HepG2 (cell line): ENCODE measurements around the gene RSF1. TPM values are rescaled to one million over a fixed set of nuclear protein-coding genes. Genes with fewer than 3 reads are reported as not detected.

Experiments used
- ARHGAP35 ChIP-seq: sonication (generic); formaldehyde crosslinking; IDR thresholded peaks from 2 replicates; pipeline ENCODE4 v1.9.0; 2022; ENCODE audit warnings: mild to moderate bottlenecking, inconsistent platforms, moderate library complexity, missing genetic modification reagents, borderline replicate concordance
- GPN1 ChIP-seq: sonication (generic); formaldehyde crosslinking; IDR thresholded peaks from 2 replicates; pipeline ENCODE4 v1.5.1; 2020; ENCODE audit warnings: missing genetic modification reagents, borderline replicate concordance
- HNRNPUL1 ChIP-seq: fragments of 200-400 bp; formaldehyde crosslinking; IDR thresholded peaks from 2 replicates; pipeline ENCODE4 v1.6.1; 2017; ENCODE audit warnings: low read depth, mild to moderate bottlenecking, low read length, moderate library complexity
- NPAS2 ChIP-seq: sonication (generic); formaldehyde crosslinking; IDR thresholded peaks from 2 replicates; pipeline ENCODE4 v1.8.0; 2022; ENCODE audit warnings: mild to moderate bottlenecking, missing genetic modification reagents, borderline replicate concordance
- PHB2 ChIP-seq: fragments of 450-650 bp; IDR thresholded peaks from 2 replicates; pipeline ENCODE4 v1.6.1; 2018; ENCODE audit not compliant: partially characterized antibody
- PTBP1 ChIP-seq: fragments of 200-400 bp; formaldehyde crosslinking; IDR thresholded peaks from 2 replicates; pipeline ENCODE4 v1.6.1; 2018; ENCODE audit warnings: low read length, low read depth; ENCODE audit not compliant: poor library complexity, severe bottlenecking
- RBM22 ChIP-seq: fragments of 200-400 bp; formaldehyde crosslinking; optimal IDR thresholded peaks from 2 replicates; pipeline ENCODE3; 2017; ENCODE audit warnings: mild to moderate bottlenecking, low read length, moderate library complexity
- SP1 ChIP-seq, 2 experiments: fragments of 450-650 bp in 1 of 2; sonication (generic) in 1 of 2; formaldehyde crosslinking in 1 of 2; IDR thresholded peaks; 2 replicates each; pipeline versions ENCODE4 v1.4.0 to v1.6.1; 2016 to 2020; ENCODE audit warnings: missing genetic modification reagents in 1 of 2
- ZEB1 ChIP-seq: IDR thresholded peaks from 2 replicates; pipeline ENCODE4 v1.6.1; 2012; ENCODE audit warnings: mild to moderate bottlenecking, low read depth, inconsistent platforms; ENCODE audit not compliant: insufficient replicate concordance
- ZFP41 ChIP-seq: sonication (generic); formaldehyde crosslinking; IDR thresholded peaks from 2 replicates; pipeline ENCODE4 v1.4.0; 2020; ENCODE audit warnings: mild to moderate bottlenecking, missing genetic modification reagents, borderline replicate concordance
- ZNF121 ChIP-seq: sonication (generic); formaldehyde crosslinking; IDR thresholded peaks from 2 replicates; pipeline ENCODE4 v1.5.0; 2020; ENCODE audit warnings: mild to moderate bottlenecking, missing genetic modification reagents
- ZNF605 ChIP-seq: sonication (generic); formaldehyde crosslinking; IDR thresholded peaks from 2 replicates; pipeline ENCODE4 v1.8.0; 2022; ENCODE audit warnings: mild to moderate bottlenecking, missing genetic modification reagents
- ZNF619 ChIP-seq: sonication (generic); formaldehyde crosslinking; IDR thresholded peaks from 2 replicates; pipeline ENCODE4 v1.4.0; 2020; ENCODE audit warnings: mild to moderate bottlenecking, missing genetic modification reagents
- polyA plus RNA-seq, 8 experiments: library from polyadenylated mRNA; depleted of rRNA in 3 of 8; stranded (reverse) in 7 of 8; unstranded in 1 of 8; fragments of >200 nt; fragmentation: Illumina TruSeq in 4 of 8; extraction: Trizol in 4 of 8; gene quantifications; 2 replicates each; pipeline versions ENCODE4 v1.2.1 to v1.2.3, GENCODE V29; 2011 to 2016; ENCODE audit warnings: low read depth in 4 of 8, missing spikeins in 1 of 8, mixed read lengths in 1 of 8; ENCODE audit not compliant: insufficient read depth in 1 of 8
- total RNA-seq, 5 experiments: library from RNA; depleted of rRNA; stranded (reverse); fragments of >200 nt; fragmentation: Illumina TruSeq; extraction: Trizol; gene quantifications; 2 replicates each; pipeline ENCODE4 v1.2.3, GENCODE V29; 2016; ENCODE audit warnings: low read depth in 1 of 5
- TF ChIP-seq, protein P1 (sequence below): sonication (generic); formaldehyde crosslinking; IDR thresholded peaks from 2 replicates; pipeline ENCODE4 v1.5.0; 2020; ENCODE audit warnings: missing genetic modification reagents
- TF ChIP-seq, protein P2 (sequence below): sonication (generic); formaldehyde crosslinking; IDR thresholded peaks from 2 replicates; pipeline ENCODE4 v1.4.0; 2020; ENCODE audit warnings: mild to moderate bottlenecking, missing genetic modification reagents
- TF ChIP-seq, protein P3 (sequence below): sonication (generic); formaldehyde crosslinking; IDR thresholded peaks from 2 replicates; pipeline ENCODE4 v1.5.0; 2020; ENCODE audit warnings: missing genetic modification reagents

Gene RSF1
- total and polyA plus RNA-seq, 2 of the 13 experiments (the other 11 are each of a cell fraction or from before 2014, with no cell fraction given), result 15.5 to 33.1 TPM

DNA sequence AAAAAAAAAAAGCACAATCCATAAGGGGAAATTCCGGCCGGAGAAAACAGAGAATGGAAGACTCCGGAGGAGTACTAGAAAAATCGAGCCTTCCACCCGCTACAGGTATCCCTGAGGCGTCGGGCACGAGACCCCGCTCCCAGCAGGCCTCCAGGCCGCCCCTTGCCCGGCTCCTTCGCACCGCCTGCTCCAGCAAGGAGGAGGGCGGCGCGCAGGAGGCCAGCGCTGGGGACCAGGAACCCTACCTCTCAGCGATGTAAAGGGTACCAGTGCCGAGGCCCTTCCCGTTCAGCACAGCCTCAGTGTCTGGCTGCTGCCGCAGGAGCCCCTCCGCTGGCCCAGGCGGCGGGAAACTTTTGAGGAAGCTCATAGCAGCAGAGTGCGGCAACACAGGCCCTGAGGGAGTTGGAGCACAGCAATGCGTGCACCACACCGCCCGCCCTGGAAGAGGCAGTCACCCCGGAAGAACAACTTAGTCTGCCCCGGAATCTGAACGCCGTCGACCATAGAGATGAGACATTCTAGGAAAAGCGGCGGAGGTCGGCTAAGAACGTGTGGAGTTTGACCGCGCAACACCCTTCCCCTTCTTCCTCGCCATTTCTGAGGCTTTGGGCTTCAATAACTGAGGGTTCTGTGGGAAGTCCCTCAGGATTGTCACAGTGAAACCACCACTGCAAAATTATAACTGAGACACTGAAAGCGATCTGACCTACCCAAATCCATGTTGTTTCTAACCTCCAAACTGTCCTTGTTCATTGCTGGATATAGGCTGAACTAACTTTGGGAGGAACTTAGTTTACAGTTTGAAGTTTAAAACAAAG is 183.0 kb downstream of the RSF1 start, which contains the start of gene CLNS1A (continued):
- TF ChIP-seq GPN1, result no peak
- TF ChIP-seq ZFP41 (CRISPR knock-in tag), result no peak
- TF ChIP-seq, protein P1, sequence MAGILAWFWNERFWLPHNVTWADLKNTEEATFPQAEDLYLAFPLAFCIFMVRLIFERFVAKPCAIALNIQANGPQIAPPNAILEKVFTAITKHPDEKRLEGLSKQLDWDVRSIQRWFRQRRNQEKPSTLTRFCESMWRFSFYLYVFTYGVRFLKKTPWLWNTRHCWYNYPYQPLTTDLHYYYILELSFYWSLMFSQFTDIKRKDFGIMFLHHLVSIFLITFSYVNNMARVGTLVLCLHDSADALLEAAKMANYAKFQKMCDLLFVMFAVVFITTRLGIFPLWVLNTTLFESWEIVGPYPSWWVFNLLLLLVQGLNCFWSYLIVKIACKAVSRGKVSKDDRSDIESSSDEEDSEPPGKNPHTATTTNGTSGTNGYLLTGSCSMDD, result no peak
- TF ChIP-seq ARHGAP35 (CRISPR knock-in tag), result peak; percentile 77; the same call in 1 of the 2 replicates
- TF ChIP-seq RBM22, result no peak
- TF ChIP-seq, protein P2, sequence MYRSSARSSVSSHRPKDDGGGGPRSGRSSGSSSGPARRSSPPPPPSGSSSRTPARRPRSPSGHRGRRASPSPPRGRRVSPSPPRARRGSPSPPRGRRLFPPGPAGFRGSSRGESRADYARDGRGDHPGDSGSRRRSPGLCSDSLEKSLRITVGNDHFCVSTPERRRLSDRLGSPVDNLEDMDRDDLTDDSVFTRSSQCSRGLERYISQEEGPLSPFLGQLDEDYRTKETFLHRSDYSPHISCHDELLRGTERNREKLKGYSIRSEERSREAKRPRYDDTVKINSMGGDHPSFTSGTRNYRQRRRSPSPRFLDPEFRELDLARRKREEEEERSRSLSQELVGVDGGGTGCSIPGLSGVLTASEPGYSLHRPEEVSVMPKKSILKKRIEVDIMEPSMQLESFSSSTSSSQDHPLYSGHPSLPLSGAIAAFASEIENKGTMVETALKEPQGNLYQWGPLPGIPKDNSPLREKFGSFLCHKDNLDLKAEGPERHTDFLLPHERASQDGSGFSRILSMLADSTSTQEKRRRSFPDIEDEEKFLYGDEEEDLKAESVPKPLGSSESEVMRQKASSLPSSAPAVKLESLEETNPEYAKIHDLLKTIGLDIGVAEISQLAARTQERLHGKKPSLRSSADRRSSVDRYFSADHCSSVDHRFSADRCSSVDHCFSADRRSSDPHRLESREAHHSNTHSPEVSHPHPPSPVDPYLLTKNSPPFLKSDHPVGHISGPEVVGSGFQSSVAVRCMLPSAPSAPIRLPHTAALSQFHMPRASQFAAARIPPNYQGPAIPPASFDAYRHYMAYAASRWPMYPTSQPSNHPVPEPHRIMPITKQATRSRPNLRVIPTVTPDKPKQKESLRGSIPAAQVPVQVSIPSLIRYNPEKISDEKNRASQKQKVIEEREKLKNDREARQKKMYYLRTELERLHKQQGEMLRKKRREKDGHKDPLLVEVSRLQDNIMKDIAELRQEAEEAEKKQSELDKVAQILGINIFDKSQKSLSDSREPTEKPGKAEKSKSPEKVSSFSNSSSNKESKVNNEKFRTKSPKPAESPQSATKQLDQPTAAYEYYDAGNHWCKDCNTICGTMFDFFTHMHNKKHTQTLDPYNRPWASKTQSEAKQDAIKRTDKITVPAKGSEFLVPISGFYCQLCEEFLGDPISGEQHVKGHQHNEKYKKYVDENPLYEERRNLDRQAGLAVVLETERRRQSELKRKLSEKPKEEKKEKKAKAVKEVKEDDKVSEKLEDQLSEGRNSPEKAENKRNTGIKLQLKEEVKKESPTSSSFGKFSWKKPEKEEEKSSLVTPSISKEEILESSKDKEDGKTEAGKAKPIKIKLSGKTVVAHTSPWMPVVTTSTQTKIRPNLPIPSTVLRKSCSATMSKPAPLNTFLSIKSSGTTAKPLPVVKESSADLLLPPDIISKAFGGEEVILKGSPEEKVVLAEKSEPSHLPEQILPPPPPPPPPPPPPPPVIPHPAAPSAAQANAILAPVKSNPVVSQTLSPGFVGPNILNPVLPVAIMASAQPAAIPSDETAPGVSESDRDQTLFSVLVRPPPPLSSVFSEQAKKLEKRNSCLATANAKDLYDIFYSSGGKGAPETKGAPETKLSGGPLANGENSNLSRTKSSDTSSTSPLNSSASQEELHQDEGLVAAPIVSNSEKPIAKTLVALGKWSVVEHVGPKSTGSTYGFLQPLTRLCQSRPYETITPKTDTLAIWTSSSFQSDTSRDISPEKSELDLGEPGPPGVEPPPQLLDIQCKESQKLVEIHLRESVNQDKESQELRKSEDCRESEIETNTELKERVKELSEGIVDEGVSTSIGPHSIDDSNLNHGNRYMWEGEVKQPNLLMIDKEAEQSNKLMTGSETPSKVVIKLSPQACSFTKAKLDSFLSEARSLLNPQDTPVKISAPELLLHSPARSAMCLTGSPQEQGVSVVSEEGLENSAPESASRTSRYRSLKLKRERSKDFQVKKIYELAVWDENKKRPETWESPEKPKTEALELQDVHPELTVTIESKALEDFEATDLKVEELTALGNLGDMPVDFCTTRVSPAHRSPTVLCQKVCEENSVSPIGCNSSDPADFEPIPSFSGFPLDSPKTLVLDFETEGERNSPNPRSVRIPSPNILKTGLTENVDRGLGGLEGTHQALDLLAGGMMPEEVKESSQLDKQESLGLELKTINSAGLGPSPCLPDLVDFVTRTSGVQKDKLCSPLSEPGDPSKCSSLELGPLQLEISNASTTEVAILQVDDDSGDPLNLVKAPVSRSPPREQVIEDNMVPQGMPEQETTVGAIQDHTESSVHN (CRISPR knock-in tag), result peak; percentile 81; the same call in 1 of the 2 replicates
- no peak for TF ChIP-seq ZNF619 (CRISPR knock-in tag)
- TF ChIP-seq PHB2, result no peak
- no peak for TF ChIP-seq SP1 (IDR thresholded peaks at IDR 0.05)
- TF ChIP-seq SP1 (CRISPR knock-in tag; IDR thresholded peaks at IDR 0.05), result no peak
- no peak; the same call in 1 of the 2 replicates for TF ChIP-seq ZNF121
- TF ChIP-seq ZNF605 (CRISPR knock-in tag), result peak; percentile 96
- no peak for TF ChIP-seq NPAS2 (CRISPR knock-in tag)
- TF ChIP-seq PTBP1, result no peak
- no peak for TF ChIP-seq HNRNPUL1
- TF ChIP-seq ZEB1, result peak; percentile 53
- TF ChIP-seq, protein P3, sequence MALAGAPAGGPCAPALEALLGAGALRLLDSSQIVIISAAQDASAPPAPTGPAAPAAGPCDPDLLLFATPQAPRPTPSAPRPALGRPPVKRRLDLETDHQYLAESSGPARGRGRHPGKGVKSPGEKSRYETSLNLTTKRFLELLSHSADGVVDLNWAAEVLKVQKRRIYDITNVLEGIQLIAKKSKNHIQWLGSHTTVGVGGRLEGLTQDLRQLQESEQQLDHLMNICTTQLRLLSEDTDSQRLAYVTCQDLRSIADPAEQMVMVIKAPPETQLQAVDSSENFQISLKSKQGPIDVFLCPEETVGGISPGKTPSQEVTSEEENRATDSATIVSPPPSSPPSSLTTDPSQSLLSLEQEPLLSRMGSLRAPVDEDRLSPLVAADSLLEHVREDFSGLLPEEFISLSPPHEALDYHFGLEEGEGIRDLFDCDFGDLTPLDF (CRISPR knock-in tag), result peak; percentile 76; the same call in 1 of the 2 replicates
